Activated CD8-positive, alpha-beta T cell treated with anti-CD3 and anti-CD28 coated beads for 36 hours (primary cell): Measurements from ENCODE around the gene PUM2. TPM values are rescaled to one million over a fixed set of nuclear protein-coding genes. Genes with fewer than 3 reads are reported as not detected.

Experiments
- ATAC-seq: fragments of 200-7000 bp; cut with Tn5 transposase; one replicate; pipeline ENCODE4 v1.10.0; 2021; ENCODE audit warnings: mild to moderate bottlenecking, moderate library complexity
- CTCF ChIA-PET: fragments of 350-600 bp; sonication (Branson Sonifier 250); formaldehyde crosslinking; loops from one replicate; lab custom pipeline; 2021; ENCODE audit warnings: antibody characterized with exemption; lab: Charles Lee
- POLR2A ChIA-PET: fragments of 350-600 bp; sonication (Branson Sonifier 250); formaldehyde crosslinking; loops from one replicate; lab custom pipeline; 2021; ENCODE audit warnings: antibody characterized with exemption; lab: Charles Lee
- DNase-seq: peaks from one replicate; pipeline ENCODE4 v3.0.0-alpha.2; 2020
- H3K27ac Mint-ChIP-seq: one replicate; pipeline ENCODE4 v1.8.0; 2021; ENCODE audit warnings: mild to moderate bottlenecking, mixed read lengths
- H3K27me3 Mint-ChIP-seq: one replicate; pipeline ENCODE4 v1.8.0; 2021; ENCODE audit warnings: mixed read lengths
- H3K36me3 Mint-ChIP-seq: one replicate; pipeline ENCODE4 v1.8.0; 2021; ENCODE audit warnings: low read depth, mixed read lengths
- H3K4me1 Mint-ChIP-seq: one replicate; pipeline ENCODE4 v1.8.0; 2021; ENCODE audit warnings: low read depth, mixed read lengths
- H3K4me3 Mint-ChIP-seq: one replicate; pipeline ENCODE4 v1.8.0; 2021; ENCODE audit warnings: mild to moderate bottlenecking, moderate library complexity, mixed read lengths
- H3K9me3 Mint-ChIP-seq: one replicate; pipeline ENCODE4 v1.8.0; 2021; ENCODE audit warnings: mixed read lengths
- CTCF ChIP-seq: fragments of 200-600 bp; IDR thresholded peaks from one replicate; pipeline ENCODE4 v1.8.0; 2022; ENCODE audit warnings: antibody characterized with exemption, mild to moderate bottlenecking
- intact Hi-C: fragments of 100-400 bp; cut with micrococcal nuclease; formaldehyde crosslinking; loops from one replicate; pipeline ENCODE4 v1.10.0; 2022
- total RNA-seq, 2 experiments: library from RNA; stranded (reverse); gene quantifications; one replicate each; pipeline ENCODE4 v1.2.3, GENCODE V29; 2021

The PUM2 gene
- total RNA-seq, 2 experiments from 2014 or later, result 104 TPM

GRCh38 chr2:20221555-20221973, 129.1 kb downstream of the PUM2 start:
- no peaks in the 10 kb centered on the region for H3K36me3 Mint-ChIP-seq
- intact Hi-C loops, result no loop called here
- TF ChIP-seq CTCF, result no peak
- ChIA-PET POLR2A (interaction anchor here (0.6 kb wide), 1 partner anchor 13 kb away, joined by 3 read pairs; no protein-coding TSS in a partner anchor), CTCF (interaction anchor here (1.0 to 1.2 kb wide), 3 partner anchors 201 to 417 kb away, joined by 3 to 4 read pairs (median 3); no protein-coding TSS in a partner anchor)
- H3K4me3 Mint-ChIP-seq, result no peak overlapping the region
- H3K4me1 Mint-ChIP-seq, result no peaks in the 10 kb centered on the region
- no peak overlapping the region for H3K27ac Mint-ChIP-seq
- no peaks in the 10 kb centered on the region for H3K9me3 Mint-ChIP-seq
- ATAC-seq, result no peak
- H3K27me3 Mint-ChIP-seq, result peaks cover 42% of the 10 kb centered on the region
- no peak for DNase-seq

- ATAC-seq (no peak), DNase-seq (no peak)
- H3K27me3 Mint-ChIP-seq, result peaks cover 38% of the 10 kb centered on the region
- H3K4me3 Mint-ChIP-seq, result no peak overlapping the region
- H3K4me1 Mint-ChIP-seq, result no peaks in the 10 kb centered on the region
- H3K36me3 Mint-ChIP-seq, result no peaks in the 10 kb centered on the region
- H3K27ac Mint-ChIP-seq, result no peak overlapping the region
- CTCF ChIA-PET, result interaction anchor here (1.0 to 1.2 kb wide), 2 partner anchors 202 to 265 kb away, joined by 3 to 4 read pairs; no protein-coding TSS in a partner anchor
- no peak for TF ChIP-seq CTCF
- H3K9me3 Mint-ChIP-seq, result no peaks in the 10 kb centered on the region
- POLR2A ChIA-PET, result interaction anchor here (0.6 kb wide), 1 partner anchor 14 kb away, joined by 3 read pairs; no protein-coding TSS in a partner anchor
- intact Hi-C loops, result no loop called here
These were observed 129.7 kb downstream of the PUM2 start for GRCh38 chr2:20220806-20221554.

- ChIA-PET CTCF (interaction anchor here (0.7 kb wide), 1 partner anchor 106 kb away, joined by 3 read pairs; no protein-coding TSS in a partner anchor), POLR2A (no interaction called here)
- Mint-ChIP-seq H3K4me3 (no peak overlapping the region), H3K4me1 (no peaks in the 10 kb centered on the region), H3K27me3 (peaks cover 31% of the 10 kb centered on the region), H3K36me3 (no peaks in the 10 kb centered on the region), H3K27ac (no peak overlapping the region), H3K9me3 (no peaks in the 10 kb centered on the region)
- no peak for ATAC-seq
- no peak for TF ChIP-seq CTCF
- no peak for DNase-seq
- intact Hi-C loops, result no loop called here
These were observed 130.8 kb downstream of the PUM2 start for GRCh38 chr2:20219763-20220380.

- intact Hi-C loops, result no loop called here
- DNase-seq (no peak), ATAC-seq (no peak)
- ChIA-PET CTCF (no interaction called here), POLR2A (no interaction called here)
- Mint-ChIP-seq H3K36me3 (no peaks in the 10 kb centered on the region), H3K27me3 (peaks cover 31% of the 10 kb centered on the region), H3K27ac (no peak overlapping the region), H3K4me3 (no peak overlapping the region), H3K9me3 (no peaks in the 10 kb centered on the region), H3K4me1 (no peaks in the 10 kb centered on the region)
- no peak for TF ChIP-seq CTCF
These were observed 132.0 kb downstream of the PUM2 start for GRCh38 chr2:20218331-20219320.
